Suprapubic skin (tissue), 4 donors: ENCODE measurements around the gene MYMX. TPM values are rescaled to one million over a fixed set of nuclear protein-coding genes. Genes with fewer than 3 reads are reported as not detected.

ENCODE experiments used
- DNase-seq, 2 donors: peaks; one replicate each; pipeline ENCODE4 v3.0.0-alpha.2; 2019; ENCODE audit warnings: low spot score in 2 of 2
- H3K27ac ChIP-seq: fragments of 200-600 bp; sonication (generic); one replicate; pipeline ENCODE4 v1.5.1; 2019
- H3K27me3 ChIP-seq: fragments of 200-600 bp; sonication (generic); one replicate; pipeline ENCODE4 v1.5.1; 2019
- H3K36me3 ChIP-seq: fragments of 200-600 bp; sonication (generic); one replicate; pipeline ENCODE4 v1.5.1; 2019
- H3K4me1 ChIP-seq: fragments of 200-600 bp; sonication (generic); one replicate; pipeline ENCODE4 v1.5.1; 2019
- H3K4me3 ChIP-seq: fragments of 200-600 bp; sonication (generic); one replicate; pipeline ENCODE4 v1.5.1; 2019; ENCODE audit warnings: mild to moderate bottlenecking
- H3K9me3 ChIP-seq: fragments of 200-600 bp; sonication (generic); one replicate; pipeline ENCODE4 v1.5.1; 2019
- CTCF ChIP-seq, 2 donors: fragments of 200-600 bp in 1 of 2; fragments of 450-650 bp in 1 of 2; sonication (generic) in 1 of 2; IDR thresholded peaks; one replicate each; pipeline ENCODE4 v1.5.1; 2016 to 2019; ENCODE audit warnings: antibody characterized with exemption in 2 of 2, mild to moderate bottlenecking in 1 of 2, moderate library complexity in 1 of 2
- EP300 ChIP-seq: sonication (generic); formaldehyde crosslinking; IDR thresholded peaks from one replicate; pipeline ENCODE4 v1.6.1; 2017; ENCODE audit warnings: antibody characterized with exemption
- POLR2A ChIP-seq, 2 donors: fragments of 450-650 bp; IDR thresholded peaks; one replicate each; pipeline ENCODE4 v1.6.1; 2017; ENCODE audit warnings: antibody characterized with exemption in 2 of 2, mild to moderate bottlenecking in 2 of 2, moderate library complexity in 2 of 2
- POLR2AphosphoS5 ChIP-seq, 3 donors: sonication (generic); formaldehyde crosslinking; IDR thresholded peaks; one replicate each; pipeline ENCODE4 v1.6.1; 2017; ENCODE audit warnings: antibody characterized with exemption in 3 of 3
- WGBS: methylation state at CpG from one replicate; pipeline ENCODE4 v1.1.5; 2018; 5-methylcytosine and 5-hydroxymethylcytosine counted together
- total RNA-seq, 4 donors: library from RNA; depleted of rRNA; stranded (reverse); fragments of >200 nt; gene quantifications; one replicate each; pipeline ENCODE4 v1.1.0, GENCODE V29; 2016

The MYMX gene
- total RNA-seq, 4 donors from 2014 or later = not detected

DNA sequence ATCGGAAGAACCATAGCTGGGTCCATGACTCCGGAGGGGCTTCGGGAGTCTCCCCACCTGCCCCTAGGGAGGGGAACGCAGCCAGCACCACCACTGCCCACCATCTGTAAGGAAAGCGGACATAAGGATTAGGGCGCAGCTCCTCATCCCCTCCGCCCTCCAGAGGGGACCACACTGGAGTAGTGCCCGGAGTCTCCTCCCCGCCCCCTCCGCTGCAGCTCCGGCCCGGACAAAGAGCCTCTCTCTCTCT, 40.0 kb downstream of the MYMX start:
- 0% methylated on average over 6 of the region's 12 CpGs for WGBS
- no peaks in the 10 kb centered on the region for H3K27me3 ChIP-seq
- TF ChIP-seq POLR2AphosphoS5 (IDR thresholded peaks at IDR 0.05) (no peak), CTCF (IDR thresholded peaks at IDR 0.05) (no peak), POLR2A (IDR thresholded peaks at IDR 0.05) (no peak), EP300 (no peak)

GRCh38 chr6:44257025-44257752, 40.5 kb downstream of the MYMX start, which contains the start of gene SLC35B2:
SLC35B2 (minus strand) TSS chr6:44257528; CDS start chr6:44257410, 118 bp downstream.
- H3K27me3 ChIP-seq = no peaks in the 10 kb centered on the region
- H3K4me1 ChIP-seq = peaks cover 33% of the 10 kb centered on the region
- WGBS = 0% methylated on average over 24 of the region's 80 CpGs
- H3K36me3 ChIP-seq = peaks cover 51% of the 10 kb centered on the region
- H3K9me3 ChIP-seq = no peaks in the 10 kb centered on the region
- H3K4me3 ChIP-seq = peak within 1 kb of the TSS; percentile 95
- TF ChIP-seq CTCF (IDR thresholded peaks at IDR 0.05) (peak; percentile 53 to 87), POLR2A (IDR thresholded peaks at IDR 0.05) (peak in 1 of 2 donors; percentile 20), EP300 (no peak), POLR2AphosphoS5 (IDR thresholded peaks at IDR 0.05) (no peak)
- peak in 1 of 2 donors; percentile 83 for DNase-seq
- peak within 1 kb of the TSS; percentile 92 for H3K27ac ChIP-seq

More for the DNA sequence above, 40.0 kb downstream of the MYMX start:
- H3K4me3 ChIP-seq = peak overlapping the region; percentile 95
- H3K9me3 ChIP-seq = no peaks in the 10 kb centered on the region
- peak overlapping the region; percentile 92 for H3K27ac ChIP-seq
- peaks cover 29% of the 10 kb centered on the region for H3K4me1 ChIP-seq
- DNase-seq = no peak
- peaks cover 56% of the 10 kb centered on the region for H3K36me3 ChIP-seq

DNA sequence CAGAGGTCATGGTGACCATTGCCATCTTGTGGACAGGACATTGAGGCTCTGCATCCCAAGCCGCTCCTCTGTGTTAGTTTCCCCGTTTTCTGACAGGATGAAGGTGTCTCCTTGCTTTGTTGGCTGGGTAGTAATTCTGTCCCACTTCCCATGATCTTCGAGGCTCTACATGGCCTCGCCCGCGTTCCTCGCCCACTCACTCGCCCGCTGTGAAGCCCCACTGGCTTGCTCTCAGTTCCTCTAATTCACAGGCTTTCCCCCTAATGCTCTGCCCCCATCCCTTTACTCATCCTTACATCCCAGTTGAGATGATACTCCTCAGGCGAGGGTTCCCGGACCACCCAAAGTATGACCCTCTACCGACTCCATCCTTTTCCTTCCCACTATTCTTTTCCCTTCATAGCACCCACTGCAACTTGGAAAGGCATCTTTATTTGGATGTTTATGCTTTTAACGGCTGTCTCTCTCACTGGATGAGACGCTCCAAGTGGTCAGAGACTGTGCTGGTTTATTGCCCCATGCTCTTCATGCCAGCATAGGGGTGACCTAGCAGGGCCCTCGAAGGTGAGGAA, 41.1 kb downstream of the MYMX start:
- H3K27ac ChIP-seq = peak overlapping the region; percentile 92
- no peak for DNase-seq
- WGBS = 26% methylated on average over 14 of the region's 15 CpGs
- H3K4me3 ChIP-seq = peak overlapping the region; percentile 95
- TF ChIP-seq POLR2A (IDR thresholded peaks at IDR 0.05) = no peak
- no peak for TF ChIP-seq EP300
- TF ChIP-seq POLR2AphosphoS5 (IDR thresholded peaks at IDR 0.05) = no peak
- TF ChIP-seq CTCF (IDR thresholded peaks at IDR 0.05) = no peak
- no peaks in the 10 kb centered on the region for H3K27me3 ChIP-seq
- no peaks in the 10 kb centered on the region for H3K9me3 ChIP-seq
- peaks cover 39% of the 10 kb centered on the region for H3K4me1 ChIP-seq
- peaks cover 44% of the 10 kb centered on the region for H3K36me3 ChIP-seq

- no peak for TF ChIP-seq CTCF (IDR thresholded peaks at IDR 0.05)
- TF ChIP-seq POLR2A (IDR thresholded peaks at IDR 0.05) = no peak
- TF ChIP-seq EP300 = no peak
- TF ChIP-seq POLR2AphosphoS5 (IDR thresholded peaks at IDR 0.05) = no peak
- peaks cover 39% of the 10 kb centered on the region for H3K36me3 ChIP-seq
- WGBS = 91% methylated on average over 6 of the region's 9 CpGs
- peaks cover 42% of the 10 kb centered on the region for H3K4me1 ChIP-seq
- H3K9me3 ChIP-seq = no peaks in the 10 kb centered on the region
- H3K27ac ChIP-seq = no peak overlapping the region
- H3K4me3 ChIP-seq = no peak overlapping the region
- DNase-seq = no peak
- H3K27me3 ChIP-seq = no peaks in the 10 kb centered on the region
Observed at GRCh38 chr6:44258325-44258863, 41.7 kb downstream of the MYMX start.

DNA sequence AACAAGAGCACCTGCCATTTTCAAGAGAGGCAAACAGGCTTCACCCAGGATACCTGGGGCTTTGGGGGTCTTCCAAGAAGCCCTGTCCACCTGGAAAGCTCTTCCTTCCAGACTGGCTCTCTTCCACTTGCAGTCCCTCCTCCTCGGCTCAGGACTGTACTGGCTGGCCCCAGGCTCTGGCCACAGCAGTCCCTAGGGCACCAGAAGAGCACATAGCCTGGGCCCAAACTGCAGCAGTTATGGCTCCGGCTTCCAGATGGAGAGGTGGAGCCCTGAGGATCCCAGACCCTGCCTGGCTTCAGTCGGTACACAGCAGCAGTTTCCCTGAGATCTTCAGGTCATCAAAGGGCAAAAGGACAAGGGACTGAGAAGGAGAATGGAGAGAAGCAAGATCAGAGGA, 42.2 kb downstream of the MYMX start:
- no peaks in the 10 kb centered on the region for H3K27me3 ChIP-seq
- no peak overlapping the region for H3K27ac ChIP-seq
- TF ChIP-seq CTCF (IDR thresholded peaks at IDR 0.05) (no peak), POLR2AphosphoS5 (IDR thresholded peaks at IDR 0.05) (no peak), POLR2A (IDR thresholded peaks at IDR 0.05) (no peak), EP300 (no peak)
- H3K9me3 ChIP-seq = no peaks in the 10 kb centered on the region
- H3K36me3 ChIP-seq = peaks cover 34% of the 10 kb centered on the region
- H3K4me1 ChIP-seq = peaks cover 46% of the 10 kb centered on the region
- 90% methylated on average over 3 of the region's 3 CpGs for WGBS
- DNase-seq = no peak
- H3K4me3 ChIP-seq = no peak overlapping the region
